ENCODE data around the gene COL10A1.

- TF ChIP-seq CTCF (IDR thresholded peaks at IDR 0.05): no peak
- no peak for TF ChIP-seq POLR2A (IDR thresholded peaks at IDR 0.05)
Observed at GRCh38 chr6:116094041-116094440, 31.9 kb downstream of the COL10A1 start.

All from esophagus squamous epithelium (tissue), 4 donors.